Skeletal muscle tissue (tissue), 4 donors: ENCODE measurements around the gene NMNAT2. TPM values are rescaled to one million over a fixed set of nuclear protein-coding genes. Genes with fewer than 3 reads are reported as not detected.

ENCODE experiments used
- H3K27ac ChIP-seq: one replicate; pipeline ENCODE4 v1.7.0; 2013; ENCODE audit warnings: mild to moderate bottlenecking, low read depth, low read length, inconsistent platforms
- H3K27me3 ChIP-seq, 3 donors: one replicate each; pipeline ENCODE4 v1.7.0; 2013; ENCODE audit warnings: low read length in 3 of 3; ENCODE audit not compliant: control insufficient read depth in 3 of 3, insufficient read depth in 3 of 3
- H3K36me3 ChIP-seq, 3 donors: one replicate each; pipeline ENCODE4 v1.7.0; 2013; ENCODE audit warnings: low read length in 3 of 3; ENCODE audit not compliant: control insufficient read depth in 3 of 3, insufficient read depth in 3 of 3
- H3K4me1 ChIP-seq, 3 donors: one replicate each; pipeline ENCODE4 v1.7.0; 2013; ENCODE audit warnings: low read length in 3 of 3, mild to moderate bottlenecking in 3 of 3; ENCODE audit not compliant: control insufficient read depth in 3 of 3, insufficient read depth in 3 of 3
- H3K4me3 ChIP-seq, 3 donors: one replicate each; pipeline ENCODE4 v1.7.0; 2013; ENCODE audit warnings: low read length in 3 of 3
- H3K9ac ChIP-seq, 3 donors: one replicate each; pipeline ENCODE4 v1.7.0; 2013; ENCODE audit warnings: low read length in 3 of 3, mild to moderate bottlenecking in 3 of 3, moderate library complexity in 2 of 3, low read depth in 1 of 3
- H3K9me3 ChIP-seq, 3 donors: one replicate each; pipeline ENCODE4 v1.7.0; 2013; ENCODE audit warnings: low read length in 3 of 3; ENCODE audit not compliant: control insufficient read depth in 3 of 3
- total RNA-seq: library from RNA; depleted of rRNA; stranded (reverse); fragments of >200 nt; gene quantifications from one replicate; pipeline ENCODE4 v1.2.3, GENCODE V29; 2014
- donor health status: Osteomylitis.

Gene NMNAT2
- total RNA-seq, 1 donor from 2014 or later: 0.52 TPM

DNA sequence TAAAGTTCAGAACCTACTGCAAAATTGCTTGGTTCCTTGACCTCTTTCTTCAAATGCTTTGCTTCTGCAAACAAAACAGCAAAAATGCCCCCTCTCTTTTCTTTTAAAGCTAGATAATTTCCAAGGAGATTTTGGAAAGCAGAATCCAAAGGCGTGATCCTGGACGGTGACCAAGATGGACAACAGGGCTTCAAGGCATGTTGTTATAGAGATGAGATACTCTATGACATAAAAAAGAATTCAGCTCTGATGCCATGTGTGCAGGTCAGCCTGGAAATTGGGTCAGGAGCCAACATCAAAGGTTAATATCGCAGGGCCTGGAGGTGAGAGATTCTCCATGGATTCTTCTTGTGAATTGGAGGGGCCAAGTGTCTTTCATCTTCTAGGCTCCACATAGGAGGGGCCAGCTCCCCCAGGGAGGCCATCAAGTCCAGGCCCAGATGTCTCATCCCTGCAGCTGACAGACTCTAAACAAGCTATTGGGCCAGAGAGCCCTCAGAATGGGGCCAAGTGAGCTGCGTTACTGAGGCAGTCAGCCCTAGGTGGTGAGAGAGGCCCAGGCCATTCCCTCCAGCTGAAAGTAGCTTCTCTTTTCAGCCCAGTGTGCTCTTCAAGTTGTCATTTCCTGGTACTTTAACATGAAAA lies 45.5 kb downstream of the NMNAT2 start:
- H3K9me3 ChIP-seq: no peaks in the 10 kb centered on the region
- no peaks in the 10 kb centered on the region for H3K36me3 ChIP-seq
- no peak overlapping the region for H3K27ac ChIP-seq
- peaks cover 0 to 5% (median 0%) of the 10 kb centered on the region in 3 donors for H3K4me1 ChIP-seq
- H3K27me3 ChIP-seq: peaks cover 0 to 12% (median 0%) of the 10 kb centered on the region in 3 donors
- H3K4me3 ChIP-seq: no peak overlapping the region
- no peak overlapping the region for H3K9ac ChIP-seq

DNA sequence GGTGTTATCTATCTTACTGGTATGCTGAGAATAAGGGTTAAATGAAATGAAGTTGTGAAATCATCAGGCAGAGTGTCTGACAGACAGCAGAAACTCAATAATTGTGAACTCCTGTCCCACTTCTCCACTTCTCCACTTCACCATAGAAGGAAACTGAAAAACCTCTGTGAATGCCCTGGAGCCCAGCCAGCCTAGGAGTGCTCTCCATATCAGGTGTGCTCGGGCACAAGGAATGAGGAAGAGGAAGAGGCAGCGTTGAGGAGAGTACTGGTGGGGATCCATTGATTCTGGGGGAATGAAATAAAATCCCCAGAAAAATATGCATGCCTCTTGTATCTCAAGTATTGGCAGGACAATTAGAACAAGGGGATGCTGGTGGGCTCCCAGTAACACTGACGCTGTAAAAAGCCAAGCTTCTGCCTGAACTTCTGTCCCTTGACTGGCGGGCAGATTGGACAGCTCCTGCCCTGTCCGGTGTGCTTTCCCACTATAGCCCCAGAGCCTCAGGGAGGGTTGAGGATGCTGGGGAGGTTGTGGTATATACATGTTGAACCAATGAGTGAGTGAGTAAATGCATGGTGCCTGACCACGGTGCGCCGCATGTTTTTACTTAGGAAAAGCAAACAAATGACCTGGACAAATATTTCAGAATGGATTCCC lies 47.7 kb downstream of the NMNAT2 start:
- no peak overlapping the region for H3K4me3 ChIP-seq
- H3K36me3 ChIP-seq: no peaks in the 10 kb centered on the region
- H3K9ac ChIP-seq: no peak overlapping the region
- H3K9me3 ChIP-seq: no peaks in the 10 kb centered on the region
- H3K27me3 ChIP-seq: peaks cover 0 to 8% (median 0%) of the 10 kb centered on the region in 3 donors
- H3K4me1 ChIP-seq: peaks cover 0 to 5% (median 0%) of the 10 kb centered on the region in 3 donors
- H3K27ac ChIP-seq: no peak overlapping the region

DNA sequence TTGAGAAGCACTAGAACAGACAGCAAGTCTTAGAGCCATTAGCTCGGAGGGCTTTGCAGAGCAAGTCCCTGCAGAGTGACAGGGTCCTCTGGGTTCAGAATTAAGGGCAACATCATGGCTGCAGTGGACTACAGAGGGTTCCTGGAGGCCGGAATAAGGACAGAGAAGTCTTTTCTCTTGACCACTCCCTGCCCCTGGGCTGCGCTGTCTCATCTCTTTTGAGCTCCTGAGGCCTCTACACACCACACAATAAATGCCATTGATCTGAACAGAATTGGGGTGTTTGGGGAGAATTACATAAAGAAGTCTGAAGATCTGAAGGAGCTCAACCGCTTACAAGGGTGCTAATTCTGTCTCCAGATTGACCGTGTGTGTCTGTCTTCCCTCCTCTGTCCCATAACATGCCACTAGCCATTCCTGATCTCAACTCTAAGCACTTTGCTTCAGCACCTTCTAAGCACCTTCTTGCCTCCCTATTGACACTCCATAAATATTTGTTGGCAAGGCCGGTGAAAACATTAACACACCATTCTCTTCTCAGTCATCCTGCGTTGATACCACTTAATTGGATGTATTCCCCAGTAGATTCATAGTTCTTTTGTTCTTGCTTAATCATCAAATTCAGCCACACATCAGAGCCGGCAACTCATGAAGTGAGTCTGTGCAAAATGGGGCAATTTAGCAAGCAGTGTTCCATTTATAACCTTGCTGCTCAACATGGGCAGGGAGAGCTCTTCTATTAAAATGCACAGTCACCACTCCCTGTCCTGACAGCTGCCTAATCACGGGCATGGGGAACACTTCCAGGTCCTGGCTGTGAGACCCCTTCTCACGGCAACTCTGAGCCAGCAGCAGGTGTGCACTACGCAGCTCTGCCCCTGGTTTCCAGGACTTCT lies 49.7 kb downstream of the NMNAT2 start:
- H3K4me3 ChIP-seq: no peak overlapping the region
- no peaks in the 10 kb centered on the region for H3K9me3 ChIP-seq
- H3K9ac ChIP-seq: no peak overlapping the region
- peaks cover 0 to 5% (median 0%) of the 10 kb centered on the region in 3 donors for H3K4me1 ChIP-seq
- H3K27ac ChIP-seq: no peak overlapping the region
- peaks cover 0 to 8% (median 0%) of the 10 kb centered on the region in 3 donors for H3K27me3 ChIP-seq
- H3K36me3 ChIP-seq: no peaks in the 10 kb centered on the region

DNA sequence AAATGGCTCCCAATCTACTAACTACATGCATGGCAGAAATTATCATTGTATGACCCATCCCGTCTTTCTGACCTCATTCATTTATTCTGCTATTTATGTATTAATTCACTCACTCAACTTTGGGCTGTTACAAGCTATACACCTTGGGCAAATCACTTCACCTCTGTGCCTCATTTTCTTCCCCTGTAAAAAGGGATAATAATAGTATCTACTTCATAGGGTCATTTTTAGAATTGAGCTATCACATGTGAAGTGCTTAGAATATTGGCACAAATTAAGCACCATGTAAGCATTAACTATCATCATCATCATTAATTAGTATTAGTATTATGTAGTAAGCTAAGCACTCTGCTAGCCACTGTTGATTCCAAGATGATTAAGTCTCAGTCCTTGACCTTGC lies 52.1 kb downstream of the NMNAT2 start:
- peaks cover 0 to 5% (median 0%) of the 10 kb centered on the region in 3 donors for H3K4me1 ChIP-seq
- no peak overlapping the region for H3K4me3 ChIP-seq
- no peak overlapping the region for H3K27ac ChIP-seq
- no peak overlapping the region for H3K9ac ChIP-seq
- peaks cover 0 to 8% (median 0%) of the 10 kb centered on the region in 3 donors for H3K27me3 ChIP-seq
- H3K9me3 ChIP-seq: no peaks in the 10 kb centered on the region
- no peaks in the 10 kb centered on the region for H3K36me3 ChIP-seq

DNA sequence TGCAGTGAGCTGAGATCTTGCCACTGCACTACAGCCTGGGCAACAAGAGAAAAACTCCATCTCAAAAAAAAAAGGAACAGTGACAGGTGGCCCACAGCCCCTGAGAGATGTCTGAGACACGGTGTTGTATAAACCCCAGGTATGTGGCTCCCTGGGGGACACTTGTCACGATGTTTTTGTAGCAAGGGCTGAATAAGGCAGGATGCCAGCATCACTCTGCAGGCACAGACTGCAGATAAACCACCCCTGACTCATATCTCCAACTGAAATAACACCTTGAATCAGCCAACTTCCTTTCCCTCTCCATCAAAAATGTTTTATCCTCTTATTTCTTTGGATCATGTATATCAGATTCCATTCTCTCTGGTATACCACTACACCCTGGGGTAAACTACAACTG lies 52.5 kb downstream of the NMNAT2 start:
- Histone ChIP-seq H3K27ac (no peak overlapping the region), H3K4me1 (peaks cover 0 to 5% (median 0%) of the 10 kb centered on the region in 3 donors)

DNA sequence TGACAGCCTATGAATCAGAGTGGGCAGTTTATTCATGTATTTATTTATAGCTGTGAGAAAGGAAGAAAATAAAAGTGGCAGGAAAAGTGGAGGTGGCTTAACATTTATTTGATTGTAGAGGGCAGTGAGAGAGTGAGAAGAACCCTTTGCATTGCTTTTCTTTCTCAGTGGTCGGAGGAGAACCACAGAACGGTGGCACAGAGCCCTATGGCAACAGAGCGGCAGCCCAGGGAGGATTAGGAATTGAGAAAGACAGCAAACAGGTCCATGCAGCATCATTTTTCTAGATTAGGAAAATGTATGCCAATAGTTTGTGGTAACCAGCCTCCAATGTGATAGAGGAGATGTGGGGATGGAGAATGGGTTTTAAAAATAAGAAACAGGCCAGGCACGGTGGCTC lies 53.1 kb downstream of the NMNAT2 start:
- H3K27ac ChIP-seq: no peak overlapping the region
- H3K27me3 ChIP-seq: peaks cover 0 to 5% (median 0%) of the 10 kb centered on the region in 3 donors
- peaks cover 0 to 5% (median 0%) of the 10 kb centered on the region in 3 donors for H3K4me1 ChIP-seq
- H3K4me3 ChIP-seq: no peak overlapping the region
- H3K9me3 ChIP-seq: no peaks in the 10 kb centered on the region
- H3K9ac ChIP-seq: no peak overlapping the region
- no peaks in the 10 kb centered on the region for H3K36me3 ChIP-seq

More for the DNA sequence above, 52.5 kb downstream of the NMNAT2 start:
- Histone ChIP-seq H3K4me3 (no peak overlapping the region), H3K9me3 (no peaks in the 10 kb centered on the region), H3K27me3 (peaks cover 0 to 7% (median 0%) of the 10 kb centered on the region in 3 donors), H3K36me3 (no peaks in the 10 kb centered on the region), H3K9ac (no peak overlapping the region)

DNA sequence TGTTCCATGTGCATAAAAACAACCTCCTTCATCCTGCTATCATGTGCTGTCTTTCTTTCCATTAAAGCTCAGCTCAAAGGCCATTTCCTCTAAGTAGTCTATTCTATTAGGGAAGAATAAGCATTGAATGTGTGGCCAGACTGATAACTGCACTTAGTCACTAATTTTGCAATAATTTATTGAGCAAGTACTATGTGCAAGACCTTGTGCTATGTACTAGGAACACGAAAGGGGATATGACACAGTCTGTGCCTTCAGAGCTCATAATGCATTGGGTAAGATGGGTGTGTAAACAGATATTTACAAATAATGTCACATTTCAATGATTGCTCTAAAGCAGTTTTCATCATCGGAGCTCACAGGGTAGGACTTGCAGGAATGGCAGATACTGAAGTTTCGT lies 54.2 kb downstream of the NMNAT2 start:
- Histone ChIP-seq H3K4me3 (no peak overlapping the region), H3K27me3 (peaks cover 0 to 4% (median 0%) of the 10 kb centered on the region in 3 donors), H3K27ac (no peak overlapping the region), H3K4me1 (peaks cover 0 to 5% (median 0%) of the 10 kb centered on the region in 3 donors), H3K9ac (no peak overlapping the region), H3K36me3 (no peaks in the 10 kb centered on the region), H3K9me3 (no peaks in the 10 kb centered on the region)

DNA sequence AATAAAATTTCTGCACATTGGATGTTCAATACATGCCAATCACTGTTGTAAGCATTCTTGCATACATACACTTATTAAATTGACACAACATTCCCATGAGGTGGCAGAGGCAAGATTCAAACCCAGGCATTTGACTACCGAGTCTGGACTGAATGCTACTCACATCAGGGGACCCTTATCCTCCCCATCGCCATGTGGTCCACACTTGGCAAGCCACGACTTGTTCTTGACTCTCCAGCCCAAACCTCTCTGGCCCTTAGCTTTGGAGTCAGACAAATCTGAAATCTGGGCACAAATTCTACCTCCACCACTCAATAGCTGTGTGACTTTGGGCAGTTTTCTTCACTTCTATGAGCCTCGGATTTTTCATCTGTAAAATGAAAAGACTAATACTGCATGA lies 57.1 kb downstream of the NMNAT2 start:
- H3K27ac ChIP-seq: no peak overlapping the region
- no peaks in the 10 kb centered on the region for H3K36me3 ChIP-seq
- H3K4me1 ChIP-seq: no peaks in the 10 kb centered on the region
- no peak overlapping the region for H3K9ac ChIP-seq
- H3K27me3 ChIP-seq: peaks cover 0 to 4% (median 0%) of the 10 kb centered on the region in 3 donors
- no peaks in the 10 kb centered on the region for H3K9me3 ChIP-seq
- no peak overlapping the region for H3K4me3 ChIP-seq

DNA sequence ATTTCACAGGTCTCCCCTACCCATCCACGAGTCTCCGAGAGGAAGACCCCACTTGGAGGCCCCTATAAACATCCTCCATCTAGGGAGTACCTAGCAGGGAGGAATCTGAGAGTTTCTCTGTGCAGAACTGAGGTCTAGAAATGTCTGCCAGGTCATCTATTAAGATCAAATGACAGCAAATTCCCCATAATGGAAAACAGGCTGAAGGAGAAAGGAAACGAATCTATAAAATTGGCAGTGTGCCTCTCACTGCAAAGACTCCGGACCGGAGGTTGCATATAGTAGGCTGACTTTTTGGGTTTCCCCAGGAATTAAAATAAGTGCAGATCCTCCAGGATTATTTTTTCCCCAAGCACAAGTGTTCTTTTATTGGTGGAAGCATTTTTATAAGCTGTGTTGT lies 57.7 kb downstream of the NMNAT2 start:
- Histone ChIP-seq H3K4me1 (no peaks in the 10 kb centered on the region), H3K27ac (no peak overlapping the region), H3K27me3 (peaks cover 0 to 4% (median 0%) of the 10 kb centered on the region in 3 donors), H3K9me3 (no peaks in the 10 kb centered on the region), H3K4me3 (no peak overlapping the region), H3K9ac (no peak overlapping the region), H3K36me3 (no peaks in the 10 kb centered on the region)
